Spleen (tissue), 11 donors: ENCODE results near the gene CACNA2D1. TPM values are rescaled to one million over a fixed set of nuclear protein-coding genes. Genes with fewer than 3 reads are reported as not detected.

Experiments used
- DNase-seq: peaks from one replicate; pipeline ENCODE4 v3.0.0-alpha.2; 2020
- H3K27ac ChIP-seq, 8 donors: fragments of 200-600 bp; sonication (generic) in 7 of 8; 1 replicate in 4 of 8; 2 replicates in 4 of 8; pipeline versions ENCODE4 v1.5.0 to v1.8.0; 2016 to 2021; ENCODE audit warnings: inconsistent platforms in 4 of 8, mild to moderate bottlenecking in 4 of 8, moderate library complexity in 1 of 8
- H3K27me3 ChIP-seq, 7 donors: fragments of 200-600 bp; sonication (generic) in 6 of 7; replicated peaks in 1 of 7; 1 replicate in 4 of 7; 2 replicates in 3 of 7; pipeline versions ENCODE4 v1.5.0 to v1.8.0; 2016 to 2021; ENCODE audit warnings: inconsistent platforms in 3 of 7, mild to moderate bottlenecking in 1 of 7
- H3K36me3 ChIP-seq, 6 donors: fragments of 200-600 bp; sonication (generic) in 5 of 6; 1 replicate in 4 of 6; 2 replicates in 2 of 6; pipeline versions ENCODE4 v1.5.0 to v1.8.0; 2016 to 2021; ENCODE audit warnings: inconsistent platforms in 2 of 6
- H3K4me1 ChIP-seq, 6 donors: fragments of 200-600 bp; sonication (generic) in 5 of 6; 1 replicate in 3 of 6; 2 replicates in 3 of 6; pipeline versions ENCODE4 v1.5.0 to v1.8.0; 2016 to 2021; ENCODE audit warnings: inconsistent platforms in 3 of 6
- H3K4me3 ChIP-seq, 8 donors: fragments of 200-600 bp; sonication (generic) in 7 of 8; 1 replicate in 4 of 8; 2 replicates in 4 of 8; pipeline versions ENCODE4 v1.5.0 to v1.8.0; 2016 to 2021; ENCODE audit warnings: inconsistent platforms in 4 of 8, mild to moderate bottlenecking in 4 of 8, moderate library complexity in 2 of 8
- H3K9me3 ChIP-seq, 8 donors: fragments of 200-600 bp; sonication (generic) in 7 of 8; 1 replicate in 4 of 8; 2 replicates in 4 of 8; pipeline versions ENCODE4 v1.5.0 to v1.8.0; 2016 to 2021; ENCODE audit warnings: inconsistent platforms in 4 of 8
- POLR2A ChIP-seq, 3 donors: fragments of 450-650 bp; IDR thresholded peaks; one replicate each; pipeline ENCODE4 v1.5.1; 2017; ENCODE audit warnings: antibody characterized with exemption in 3 of 3, mild to moderate bottlenecking in 1 of 3
- POLR2AphosphoS5 ChIP-seq, 3 donors: sonication (generic); formaldehyde crosslinking; IDR thresholded peaks; one replicate each; pipeline ENCODE4 v1.5.1; 2017; ENCODE audit warnings: antibody characterized with exemption in 3 of 3
- WGBS, 5 donors: extraction: QIAGEN DNeasy Blood & Tissue Kit in 3 of 5; methylation state at CpG; one replicate each; pipeline versions ENCODE4 v1.1.5 to v1.1.7; 2013 to 2018; 5-methylcytosine and 5-hydroxymethylcytosine counted together
- intact Hi-C: fragments of 100-400 bp; cut with DNase I; formaldehyde crosslinking; loops from one replicate; pipeline ENCODE4 v1.15.0; 2023; ENCODE audit warnings: low total_unique reads
- polyA plus RNA-seq, 3 donors: library from polyadenylated mRNA; stranded (reverse); fragments of 200-250 nt; gene quantifications; one replicate each; pipeline ENCODE4 v1.2.1, GENCODE V29; 2013
- total RNA-seq, 7 donors: library from RNA; depleted of rRNA in 3 of 7; stranded (reverse); fragments of >200 nt in 3 of 7; fragmentation: NEBNext Ultra II Directional in 4 of 7; extraction: Animal tissue kit (Norgen Biotek cat#: 25700) in 4 of 7; gene quantifications; one replicate each; pipeline versions ENCODE4 v1.1.0 to v1.2.1, GENCODE V29; 2016 to 2021
- TF ChIP-seq, protein P1 (sequence below), 11 experiments: fragments of 200-600 bp in 7 of 11; fragments of 450-650 bp in 4 of 11; sonication (generic) in 4 of 11; IDR thresholded peaks in 8 of 11; conservative IDR thresholded peaks in 3 of 11; 1 replicate in 7 of 11; 2 replicates in 4 of 11; pipeline versions ENCODE4 v1.4.0 to v1.8.0; 2016 to 2021; ENCODE audit warnings: antibody characterized with exemption in 11 of 11, inconsistent platforms in 4 of 11, mild to moderate bottlenecking in 1 of 11
- donor health status: healthy with polysubstance abuse.
- donor health status: DM: no; HTN: no; CAD: no; lungs with moderate emphysema.
- donor health status: DM: no; HTN: no; CAD: no.
- donor health status: Bipolar disorder and iron deficiency.
- donor health status: healthy.
- donor health status: DM: no; HTN: no; CAD: no.
- donor health status: DM: yes; HTN: yes; CAD: no.

Gene CACNA2D1
- total and polyA plus RNA-seq, 10 donors = 1.7 to 24.0 (median 15.2) TPM

DNA sequence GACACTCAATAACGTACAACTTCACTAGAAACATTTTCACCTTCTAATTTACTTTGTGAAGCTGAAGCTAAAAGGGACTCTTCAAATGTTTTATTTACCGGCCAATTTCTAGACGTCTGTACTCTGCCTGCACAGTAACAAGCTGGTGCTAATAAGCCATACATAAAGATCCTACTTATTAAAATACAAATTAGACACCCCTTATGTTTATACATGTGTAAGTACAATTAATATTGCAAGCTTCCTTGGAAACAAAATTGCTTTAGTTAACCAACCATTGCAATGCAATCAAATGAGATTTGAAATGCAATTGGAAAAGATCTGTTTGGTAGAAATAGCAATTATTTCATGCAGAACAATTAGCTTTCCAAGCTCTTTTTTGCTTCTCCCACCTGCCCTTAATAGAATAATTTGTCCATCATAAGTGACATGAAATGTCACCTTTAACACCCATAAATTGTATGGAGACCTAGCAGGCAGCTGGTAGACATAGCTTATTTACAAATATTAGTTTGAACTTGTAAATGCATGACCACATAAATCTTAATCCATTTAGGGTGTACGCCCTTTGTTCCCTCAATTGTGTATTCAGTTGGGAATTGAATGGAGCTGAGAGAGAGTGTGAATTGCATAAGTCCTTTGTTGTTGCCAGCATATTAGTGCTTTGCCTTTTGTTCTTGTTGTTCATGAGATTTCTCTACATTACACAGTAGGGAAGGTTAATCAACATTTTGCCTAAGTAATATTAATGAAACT, 277.1 kb downstream of the CACNA2D1 start:
- WGBS, 5 donors = 86 to 94% (median 91%) methylated on average over 4 of the region's 4 CpGs
- DNase-seq = no peak
- Histone ChIP-seq H3K4me1 (no peaks in the 10 kb centered on the region), H3K9me3 (peaks cover 0 to 2% (median 0%) of the 10 kb centered on the region in 8 donors), H3K4me3 (no peak overlapping the region), H3K27ac (no peak overlapping the region), H3K36me3 (no peaks in the 10 kb centered on the region), H3K27me3 (no peaks in the 10 kb centered on the region)
- intact Hi-C loops = no loop called here
- TF ChIP-seq, protein P1, sequence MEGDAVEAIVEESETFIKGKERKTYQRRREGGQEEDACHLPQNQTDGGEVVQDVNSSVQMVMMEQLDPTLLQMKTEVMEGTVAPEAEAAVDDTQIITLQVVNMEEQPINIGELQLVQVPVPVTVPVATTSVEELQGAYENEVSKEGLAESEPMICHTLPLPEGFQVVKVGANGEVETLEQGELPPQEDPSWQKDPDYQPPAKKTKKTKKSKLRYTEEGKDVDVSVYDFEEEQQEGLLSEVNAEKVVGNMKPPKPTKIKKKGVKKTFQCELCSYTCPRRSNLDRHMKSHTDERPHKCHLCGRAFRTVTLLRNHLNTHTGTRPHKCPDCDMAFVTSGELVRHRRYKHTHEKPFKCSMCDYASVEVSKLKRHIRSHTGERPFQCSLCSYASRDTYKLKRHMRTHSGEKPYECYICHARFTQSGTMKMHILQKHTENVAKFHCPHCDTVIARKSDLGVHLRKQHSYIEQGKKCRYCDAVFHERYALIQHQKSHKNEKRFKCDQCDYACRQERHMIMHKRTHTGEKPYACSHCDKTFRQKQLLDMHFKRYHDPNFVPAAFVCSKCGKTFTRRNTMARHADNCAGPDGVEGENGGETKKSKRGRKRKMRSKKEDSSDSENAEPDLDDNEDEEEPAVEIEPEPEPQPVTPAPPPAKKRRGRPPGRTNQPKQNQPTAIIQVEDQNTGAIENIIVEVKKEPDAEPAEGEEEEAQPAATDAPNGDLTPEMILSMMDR (IDR thresholded peaks at IDR 0.05 in 8 of 11, conservative IDR thresholded peaks at IDR 0.05 in 3 of 11) = no peak
- TF ChIP-seq POLR2A (IDR thresholded peaks at IDR 0.05) (no peak), POLR2AphosphoS5 (IDR thresholded peaks at IDR 0.05) (no peak)

DNA sequence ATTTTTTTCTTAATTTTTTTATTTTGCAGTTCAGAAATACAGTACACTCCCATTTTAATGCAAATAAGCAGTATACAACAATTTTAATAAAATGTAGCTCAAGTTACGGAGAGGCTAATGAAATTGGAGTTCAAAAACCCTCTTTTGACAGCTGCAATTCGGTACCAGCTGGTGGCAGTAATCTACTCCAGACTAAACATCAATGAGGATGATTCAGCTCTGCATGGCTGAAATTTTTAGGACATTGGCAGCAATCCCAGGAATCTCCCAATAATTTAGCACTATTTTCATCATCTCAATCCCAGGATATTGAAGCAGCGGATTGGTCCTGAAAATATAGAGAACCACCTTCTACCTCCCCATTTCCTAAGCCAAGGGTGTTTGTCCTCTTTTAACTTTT, 278.8 kb downstream of the CACNA2D1 start:
- no peak for TF ChIP-seq POLR2A (IDR thresholded peaks at IDR 0.05)
- TF ChIP-seq POLR2AphosphoS5 (IDR thresholded peaks at IDR 0.05) = no peak
- TF ChIP-seq, protein P1 (IDR thresholded peaks at IDR 0.05 in 8 of 11, conservative IDR thresholded peaks at IDR 0.05 in 3 of 11) = no peak
- WGBS, 5 donors = 43 to 61% (median 56%) methylated on average over 3 of the region's 3 CpGs
- intact Hi-C loops = no loop called here
- Histone ChIP-seq H3K4me1 (no peaks in the 10 kb centered on the region), H3K27ac (no peak overlapping the region), H3K27me3 (no peaks in the 10 kb centered on the region), H3K36me3 (no peaks in the 10 kb centered on the region), H3K9me3 (peaks cover 0 to 4% (median 0%) of the 10 kb centered on the region in 8 donors), H3K4me3 (no peak overlapping the region)
- DNase-seq = no peak

DNA sequence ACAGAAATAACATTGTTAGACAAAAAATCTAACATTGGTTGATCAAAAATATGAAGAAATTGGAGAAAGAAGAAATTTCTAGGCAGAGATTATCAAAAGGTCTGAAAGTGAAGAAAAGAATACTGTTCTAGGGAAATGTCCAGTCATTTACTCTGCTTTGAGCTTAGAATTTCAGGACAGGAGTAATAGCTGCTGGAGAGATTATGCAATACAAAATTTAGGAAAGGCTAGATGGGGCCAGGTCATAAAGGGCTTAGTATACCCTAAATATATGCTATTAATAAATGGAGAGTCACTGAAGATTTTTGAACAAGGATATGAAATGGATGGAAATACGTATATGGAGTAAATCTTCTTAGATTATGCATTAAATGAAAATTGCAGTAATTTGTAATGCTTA, 279.2 kb downstream of the CACNA2D1 start:
- no peak for DNase-seq
- Histone ChIP-seq H3K9me3 (peaks cover 0 to 4% (median 0%) of the 10 kb centered on the region in 8 donors), H3K4me3 (no peak overlapping the region), H3K27ac (no peak overlapping the region), H3K27me3 (no peaks in the 10 kb centered on the region), H3K4me1 (no peaks in the 10 kb centered on the region), H3K36me3 (no peaks in the 10 kb centered on the region)
- intact Hi-C loops = no loop called here
- 84 to 94% (median 92%) methylated on average over 1 of the region's 1 CpG for WGBS, 5 donors
- TF ChIP-seq, protein P1 (IDR thresholded peaks at IDR 0.05 in 8 of 11, conservative IDR thresholded peaks at IDR 0.05 in 3 of 11) = no peak
- TF ChIP-seq POLR2AphosphoS5 (IDR thresholded peaks at IDR 0.05) = no peak
- TF ChIP-seq POLR2A (IDR thresholded peaks at IDR 0.05) = no peak

DNA sequence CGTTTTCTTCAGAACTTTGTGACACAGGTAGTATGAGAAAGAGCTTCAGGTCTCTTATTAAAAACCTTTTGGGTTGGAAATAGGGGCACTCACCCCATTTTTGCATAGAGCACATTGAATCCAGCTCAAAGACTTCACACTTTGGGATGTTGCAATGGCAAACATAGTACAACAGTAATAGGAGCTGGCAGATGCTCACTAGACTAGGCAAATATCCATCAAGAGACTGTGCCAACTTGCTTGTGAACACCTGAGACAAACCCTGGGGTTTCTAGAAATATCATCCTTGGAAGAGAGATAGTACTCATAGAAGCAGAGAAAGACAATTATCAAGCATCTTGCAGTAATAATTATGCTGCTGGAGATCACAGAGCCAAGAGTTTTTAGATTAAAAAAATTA, 280.0 kb downstream of the CACNA2D1 start:
- DNase-seq = no peak
- Histone ChIP-seq H3K27me3 (no peaks in the 10 kb centered on the region), H3K4me3 (no peak overlapping the region), H3K9me3 (peaks cover 0 to 4% (median 0%) of the 10 kb centered on the region in 8 donors), H3K4me1 (no peaks in the 10 kb centered on the region), H3K36me3 (no peaks in the 10 kb centered on the region), H3K27ac (no peak overlapping the region)
- 34 to 84% (median 60%) methylated on average over 1 of the region's 1 CpG for WGBS, 5 donors
- TF ChIP-seq POLR2AphosphoS5 (IDR thresholded peaks at IDR 0.05) = no peak
- TF ChIP-seq POLR2A (IDR thresholded peaks at IDR 0.05) = no peak
- TF ChIP-seq, protein P1 (IDR thresholded peaks at IDR 0.05 in 8 of 11, conservative IDR thresholded peaks at IDR 0.05 in 3 of 11) = no peak
- intact Hi-C loops = no loop called here
